ENCODE measurements around the gene ANKRD33B.
"Not testable (repeated sequence)": the region's sequence is repeated elsewhere in the genome, so short reads cannot be mapped to it uniquely, and the experiment has no call there.

The ANKRD33B gene

GRCh38 chr5:10563945-10564837 lies at the start of gene ANKRD33B:
ANKRD33B (plus strand) TSS chr5:10564070; CDS start chr5:10564468, 398 bp downstream.
- Histone ChIP-seq H3K4me3 (ENCODE audit: insufficient read length, low read depth) (peak within 1 kb of the TSS; percentile 66), H3K27me3 (ENCODE audit: insufficient read depth, insufficient read length) (peaks cover 35% of the 10 kb centered on the region), H3K9ac (ENCODE audit: insufficient read length, low read depth) (peak within 1 kb of the TSS; percentile 82), H3K4me1 (ENCODE audit: insufficient read depth, insufficient read length) (peaks cover 12% of the 10 kb centered on the region), H3K36me3 (ENCODE audit: insufficient read depth, insufficient read length, low read length) (peaks cover 6% of the 10 kb centered on the region), H3K9me3 (ENCODE audit: insufficient read depth, low read length) (no peaks in the 10 kb centered on the region)
- no peak for TF ChIP-seq SUZ12 (IDR thresholded peaks at IDR 0.05; ENCODE audit: extremely low read depth, insufficient read depth, insufficient read length)
- DNase-seq (ENCODE audit: low read depth, low spot score) = no peak

- H3K36me3 ChIP-seq (ENCODE audit: insufficient read depth, insufficient read length, low read length); H3K4me3 ChIP-seq (ENCODE audit: insufficient read length, low read depth); DNase-seq (ENCODE audit: low read depth, low spot score); H3K4me1 ChIP-seq (ENCODE audit: insufficient read depth, insufficient read length); H3K9ac ChIP-seq (ENCODE audit: insufficient read length, low read depth); H3K27me3 ChIP-seq (ENCODE audit: insufficient read depth, insufficient read length); H3K9me3 ChIP-seq (ENCODE audit: insufficient read depth, low read length): not testable (repeated sequence)
These were observed 49.3 kb upstream of the ANKRD33B start for GRCh38 chr5:10514572-10514971.

- Histone ChIP-seq H3K36me3 (ENCODE audit: insufficient read depth, insufficient read length, low read length) (no peaks in the 10 kb centered on the region), H3K9ac (ENCODE audit: insufficient read length, low read depth) (no peak overlapping the region), H3K27me3 (ENCODE audit: insufficient read depth, insufficient read length) (no peaks in the 10 kb centered on the region), H3K4me1 (ENCODE audit: insufficient read depth, insufficient read length) (no peaks in the 10 kb centered on the region), H3K4me3 (ENCODE audit: insufficient read length, low read depth) (no peak overlapping the region), H3K9me3 (ENCODE audit: insufficient read depth, low read length) (no peaks in the 10 kb centered on the region)
- TF ChIP-seq SUZ12 (IDR thresholded peaks at IDR 0.05; ENCODE audit: extremely low read depth, insufficient read depth, insufficient read length) (no peak), ZNF274 (IDR thresholded peaks at IDR 0.05; ENCODE audit: low read depth, low read length) (no peak), YY1 (IDR thresholded peaks at IDR 0.05; ENCODE audit: insufficient read depth, insufficient read length) (no peak)
- DNase-seq (ENCODE audit: low read depth, low spot score) = no peak
These were observed 48.4 kb upstream of the ANKRD33B start for GRCh38 chr5:10515492-10515891.

- TF ChIP-seq SUZ12 (IDR thresholded peaks at IDR 0.05; ENCODE audit: extremely low read depth, insufficient read depth, insufficient read length) = no peak
- no peak for TF ChIP-seq ZNF274 (IDR thresholded peaks at IDR 0.05; ENCODE audit: low read depth, low read length)
- no peak for TF ChIP-seq YY1 (IDR thresholded peaks at IDR 0.05; ENCODE audit: insufficient read depth, insufficient read length)
- no peak for DNase-seq (ENCODE audit: low read depth, low spot score)
- Histone ChIP-seq H3K27me3 (ENCODE audit: insufficient read depth, insufficient read length) (no peaks in the 10 kb centered on the region), H3K4me1 (ENCODE audit: insufficient read depth, insufficient read length) (no peaks in the 10 kb centered on the region), H3K9ac (ENCODE audit: insufficient read length, low read depth) (no peak overlapping the region), H3K36me3 (ENCODE audit: insufficient read depth, insufficient read length, low read length) (no peaks in the 10 kb centered on the region), H3K9me3 (ENCODE audit: insufficient read depth, low read length) (peaks cover 14% of the 10 kb centered on the region; the same call in 1 of the 2 replicates), H3K4me3 (ENCODE audit: insufficient read length, low read depth) (no peak overlapping the region)
These were observed 45.5 kb upstream of the ANKRD33B start for GRCh38 chr5:10518347-10518746.

- TF ChIP-seq SUZ12 (IDR thresholded peaks at IDR 0.05; ENCODE audit: extremely low read depth, insufficient read depth, insufficient read length) = no peak
- TF ChIP-seq YY1 (IDR thresholded peaks at IDR 0.05; ENCODE audit: insufficient read depth, insufficient read length) = no peak
- TF ChIP-seq ZNF274 (IDR thresholded peaks at IDR 0.05; ENCODE audit: low read depth, low read length) = no peak
- Histone ChIP-seq H3K9me3 (ENCODE audit: insufficient read depth, low read length) (peaks cover 14% of the 10 kb centered on the region; the same call in 1 of the 2 replicates), H3K4me1 (ENCODE audit: insufficient read depth, insufficient read length) (no peaks in the 10 kb centered on the region), H3K4me3 (ENCODE audit: insufficient read length, low read depth) (no peak overlapping the region), H3K27me3 (ENCODE audit: insufficient read depth, insufficient read length) (no peaks in the 10 kb centered on the region), H3K36me3 (ENCODE audit: insufficient read depth, insufficient read length, low read length) (no peaks in the 10 kb centered on the region), H3K9ac (ENCODE audit: insufficient read length, low read depth) (no peak overlapping the region)
- no peak for DNase-seq (ENCODE audit: low read depth, low spot score)
These were observed 44.1 kb upstream of the ANKRD33B start for GRCh38 chr5:10519729-10520128.

- H3K36me3 ChIP-seq (ENCODE audit: insufficient read depth, insufficient read length, low read length) = no peaks in the 10 kb centered on the region
- H3K27me3 ChIP-seq (ENCODE audit: insufficient read depth, insufficient read length) = no peaks in the 10 kb centered on the region
- no peak overlapping the region for H3K9ac ChIP-seq (ENCODE audit: insufficient read length, low read depth)
- DNase-seq (ENCODE audit: low read depth, low spot score) = no peak
- H3K9me3 ChIP-seq (ENCODE audit: insufficient read depth, low read length) = peaks cover 14% of the 10 kb centered on the region; the same call in 1 of the 2 replicates
- H3K4me3 ChIP-seq (ENCODE audit: insufficient read length, low read depth) = no peak overlapping the region
- TF ChIP-seq SUZ12 (IDR thresholded peaks at IDR 0.05; ENCODE audit: extremely low read depth, insufficient read depth, insufficient read length) (no peak), YY1 (IDR thresholded peaks at IDR 0.05; ENCODE audit: insufficient read depth, insufficient read length) (no peak), ZNF274 (IDR thresholded peaks at IDR 0.05; ENCODE audit: low read depth, low read length) (no peak)
- H3K4me1 ChIP-seq (ENCODE audit: insufficient read depth, insufficient read length) = no peaks in the 10 kb centered on the region
These were observed 43.2 kb upstream of the ANKRD33B start for GRCh38 chr5:10520706-10521105.

- no peak overlapping the region for H3K4me3 ChIP-seq (ENCODE audit: insufficient read length, low read depth)
- DNase-seq (ENCODE audit: low read depth, low spot score) = no peak
- H3K4me1 ChIP-seq (ENCODE audit: insufficient read depth, insufficient read length) = no peaks in the 10 kb centered on the region
- no peaks in the 10 kb centered on the region for H3K27me3 ChIP-seq (ENCODE audit: insufficient read depth, insufficient read length)
- H3K9ac ChIP-seq (ENCODE audit: insufficient read length, low read depth) = no peak overlapping the region
- peaks cover 14% of the 10 kb centered on the region; the same call in 1 of the 2 replicates for H3K9me3 ChIP-seq (ENCODE audit: insufficient read depth, low read length)
- TF ChIP-seq SUZ12 (IDR thresholded peaks at IDR 0.05; ENCODE audit: extremely low read depth, insufficient read depth, insufficient read length) (no peak), ZNF274 (IDR thresholded peaks at IDR 0.05; ENCODE audit: low read depth, low read length) (no peak), YY1 (IDR thresholded peaks at IDR 0.05; ENCODE audit: insufficient read depth, insufficient read length) (no peak)
- H3K36me3 ChIP-seq (ENCODE audit: insufficient read depth, insufficient read length, low read length) = no peaks in the 10 kb centered on the region
These were observed 42.2 kb upstream of the ANKRD33B start for GRCh38 chr5:10521466-10522223.

All from NT2/D1 (cell line).